ENCODE measurements around the gene GJB3. TPM values are rescaled to one million over a fixed set of nuclear protein-coding genes. Genes with fewer than 3 reads are reported as not detected.

Gene GJB3
- total and polyA plus RNA-seq, 2 experiments from 2014 or later, result not detected

DNA sequence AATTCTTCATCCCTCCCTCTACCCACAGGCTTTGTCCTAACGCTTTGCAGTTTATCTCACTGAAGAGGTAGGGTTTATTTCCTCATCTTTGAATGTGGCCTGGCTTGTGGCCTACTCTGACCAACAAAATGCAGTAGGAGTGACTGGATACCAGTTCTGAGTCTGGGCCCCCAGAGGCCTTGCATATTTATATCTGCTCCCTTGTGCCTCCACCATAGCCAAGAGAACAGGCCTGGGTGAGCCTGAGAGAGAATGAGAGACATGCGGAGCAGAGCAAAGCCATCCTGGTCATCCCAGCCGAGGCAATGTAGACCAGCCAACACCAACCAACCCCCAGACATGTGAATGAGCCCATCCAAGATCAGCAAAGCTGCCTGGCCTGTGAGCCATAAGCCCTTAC, 48.2 kb downstream of the GJB3 start:
- no peaks in the 10 kb centered on the region for H3K36me3 ChIP-seq

DNA sequence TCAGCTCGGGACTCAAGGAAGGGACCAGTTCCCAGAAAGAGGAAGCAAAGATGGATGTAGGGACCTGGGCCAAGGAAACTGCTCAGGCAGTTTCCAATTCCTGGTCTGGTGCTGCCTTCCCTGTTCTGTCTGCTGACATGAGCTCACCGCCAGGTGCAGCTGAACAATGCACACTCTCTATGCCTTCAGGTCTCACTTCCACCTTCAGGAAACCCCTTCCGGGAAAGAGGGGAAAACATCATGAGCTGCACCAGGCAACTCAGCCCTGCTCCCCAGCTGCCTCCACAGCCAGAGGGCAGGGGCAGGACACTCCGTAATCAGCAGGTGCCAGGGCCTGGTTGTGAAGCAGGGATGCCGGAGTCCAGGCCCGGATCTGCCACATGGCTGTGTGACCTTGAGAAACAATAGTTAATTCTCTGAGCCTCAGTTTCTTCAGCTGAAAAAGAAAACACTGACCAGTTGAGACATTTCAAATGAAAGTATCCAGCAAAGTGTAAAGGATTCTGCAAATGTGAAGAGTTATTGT, 50.8 kb downstream of the GJB3 start:
- Histone ChIP-seq H3K27me3 (no peaks in the 10 kb centered on the region), H3K36me3 (no peaks in the 10 kb centered on the region), H3K27ac (no peak overlapping the region), H3K4me1 (ENCODE audit: low read depth) (no peaks in the 10 kb centered on the region), H3K4me3 (no peak overlapping the region), H3K9me3 (ENCODE audit: low read depth) (no peaks in the 10 kb centered on the region)
- no peak for DNase-seq (ENCODE audit: low read depth in 1 of 2, low spot score in 1 of 2)
- TF ChIP-seq, protein P1, sequence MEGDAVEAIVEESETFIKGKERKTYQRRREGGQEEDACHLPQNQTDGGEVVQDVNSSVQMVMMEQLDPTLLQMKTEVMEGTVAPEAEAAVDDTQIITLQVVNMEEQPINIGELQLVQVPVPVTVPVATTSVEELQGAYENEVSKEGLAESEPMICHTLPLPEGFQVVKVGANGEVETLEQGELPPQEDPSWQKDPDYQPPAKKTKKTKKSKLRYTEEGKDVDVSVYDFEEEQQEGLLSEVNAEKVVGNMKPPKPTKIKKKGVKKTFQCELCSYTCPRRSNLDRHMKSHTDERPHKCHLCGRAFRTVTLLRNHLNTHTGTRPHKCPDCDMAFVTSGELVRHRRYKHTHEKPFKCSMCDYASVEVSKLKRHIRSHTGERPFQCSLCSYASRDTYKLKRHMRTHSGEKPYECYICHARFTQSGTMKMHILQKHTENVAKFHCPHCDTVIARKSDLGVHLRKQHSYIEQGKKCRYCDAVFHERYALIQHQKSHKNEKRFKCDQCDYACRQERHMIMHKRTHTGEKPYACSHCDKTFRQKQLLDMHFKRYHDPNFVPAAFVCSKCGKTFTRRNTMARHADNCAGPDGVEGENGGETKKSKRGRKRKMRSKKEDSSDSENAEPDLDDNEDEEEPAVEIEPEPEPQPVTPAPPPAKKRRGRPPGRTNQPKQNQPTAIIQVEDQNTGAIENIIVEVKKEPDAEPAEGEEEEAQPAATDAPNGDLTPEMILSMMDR (IDR thresholded peaks at IDR 0.05; ENCODE audit: low read depth, low read length), result no peak

More for the DNA sequence above, 48.2 kb downstream of the GJB3 start:
- Histone ChIP-seq H3K4me1 (ENCODE audit: low read depth) (peaks cover 12% of the 10 kb centered on the region), H3K27ac (no peak overlapping the region), H3K9me3 (ENCODE audit: low read depth) (no peaks in the 10 kb centered on the region), H3K4me3 (no peak overlapping the region), H3K27me3 (no peaks in the 10 kb centered on the region)
- TF ChIP-seq, protein P1 (IDR thresholded peaks at IDR 0.05; ENCODE audit: low read depth, low read length), result no peak
- DNase-seq (ENCODE audit: low read depth in 1 of 2, low spot score in 1 of 2), result peak in 1 of 2 donors; percentile 82

DNA sequence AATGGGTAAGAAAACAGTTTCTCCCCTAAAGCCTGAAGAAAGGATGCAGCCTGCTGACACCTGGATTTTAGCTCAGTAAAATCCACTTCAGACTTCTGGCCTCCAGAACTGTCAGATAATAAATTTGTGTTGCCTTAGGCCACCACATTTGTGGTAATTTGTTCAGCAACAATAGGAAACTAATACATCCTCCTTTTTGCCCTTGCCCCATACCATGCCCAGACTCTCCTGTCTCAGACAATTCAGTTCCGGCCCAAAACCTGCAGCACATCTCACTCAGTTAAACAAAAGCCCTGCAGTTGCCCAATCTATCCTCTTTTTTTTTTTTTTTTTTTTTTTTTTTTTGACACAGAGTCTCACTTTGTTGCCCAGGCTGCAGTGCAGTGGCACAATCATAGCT, 52.7 kb downstream of the GJB3 start:
- Histone ChIP-seq H3K9me3 (ENCODE audit: low read depth) (no peaks in the 10 kb centered on the region), H3K4me3 (no peak overlapping the region), H3K27me3 (no peaks in the 10 kb centered on the region), H3K36me3 (no peaks in the 10 kb centered on the region), H3K27ac (no peak overlapping the region), H3K4me1 (ENCODE audit: low read depth) (no peaks in the 10 kb centered on the region)
- no peak for DNase-seq (ENCODE audit: low read depth in 1 of 2, low spot score in 1 of 2)
- TF ChIP-seq, protein P1 (IDR thresholded peaks at IDR 0.05; ENCODE audit: low read depth, low read length), result no peak

Other genes with a start within 250 kb of the GJB3 start
- not detected in 2 replicates for gene GJB5, start 26.2 kb upstream of the GJB3 start, total RNA-seq
- gene GJB5, start 26.2 kb upstream of the GJB3 start, polyA plus RNA-seq, result not detected in 2 replicates
- gene GJB4, start 21.5 kb upstream of the GJB3 start, total RNA-seq, result not detected in 2 replicates
- not detected in 2 replicates for gene GJB4, start 21.5 kb upstream of the GJB3 start, polyA plus RNA-seq
- gene GJA4, start 11.8 kb downstream of the GJB3 start, total RNA-seq, result 0.07 and 0.42 TPM in 2 replicates
- gene GJA4, start 11.8 kb downstream of the GJB3 start, polyA plus RNA-seq, result 0.86 TPM in 1 of 2 replicates, not detected in the other
- gene SMIM12, start 78.5 kb downstream of the GJB3 start, total RNA-seq, result 15.4 and 18.1 TPM in 2 replicates
- gene SMIM12, start 78.5 kb downstream of the GJB3 start, polyA plus RNA-seq, result 57.2 and 61.2 TPM in 2 replicates
- gene DLGAP3, start 148.4 kb downstream of the GJB3 start, total RNA-seq, result 0.42 and 0.95 TPM in 2 replicates
- 0.26 and 0.48 TPM in 2 replicates for gene DLGAP3, start 148.4 kb downstream of the GJB3 start, polyA plus RNA-seq
- gene TMEM35B, start 204.1 kb downstream of the GJB3 start, total RNA-seq, result 6.8 and 14.5 TPM in 2 replicates
- 24.3 and 42.7 TPM in 2 replicates for gene TMEM35B, start 204.1 kb downstream of the GJB3 start, polyA plus RNA-seq

Measured in cardiac muscle cell (in vitro differentiated cells and primary cell).